HL-60 (cell line): ENCODE data around the gene BMPER.

Experiments
- DNase-seq, 2 experiments: peaks; one replicate each; pipeline ENCODE4 v3.0.0-alpha.2; 2010 to 2020; ENCODE audit warnings: low read depth in 1 of 2, low spot score in 1 of 2
- H3K27ac ChIP-seq: fragments of 250-450 bp; sonication (Bioruptor Pico); replicated peaks from 2 replicates; pipeline ENCODE4 v1.5.1; 2020; ENCODE audit warnings: mild to moderate bottlenecking, moderate library complexity
- H3K27me3 ChIP-seq: fragments of 250-450 bp; sonication (Bioruptor Pico); 2 replicates; pipeline ENCODE4 v1.5.1; 2021; ENCODE audit warnings: mild to moderate bottlenecking, moderate library complexity; ENCODE audit not compliant: insufficient read depth, poor library complexity, severe bottlenecking
- H3K4me3 ChIP-seq: replicated peaks from 2 replicates; pipeline ENCODE4 v1.5.1; 2011; ENCODE audit warnings: mild to moderate bottlenecking, control low read depth, low read length; ENCODE audit not compliant: insufficient read depth
- GABPA ChIP-seq: IDR thresholded peaks from 2 replicates; pipeline ENCODE4 v1.6.1; 2012; ENCODE audit warnings: low read depth
- POLR2AphosphoS5 ChIP-seq: IDR thresholded peaks from 2 replicates; pipeline ENCODE4 v1.6.1; 2012; ENCODE audit warnings: low read depth
- SPI1 ChIP-seq: IDR thresholded peaks from 2 replicates; pipeline ENCODE4 v1.6.1; 2012; ENCODE audit warnings: low read depth, mild to moderate bottlenecking, borderline replicate concordance
- TF ChIP-seq, protein P1 (sequence below): IDR thresholded peaks from 2 replicates; pipeline ENCODE4 v1.6.1; 2012; ENCODE audit warnings: low read depth; ENCODE audit not compliant: insufficient replicate concordance
- TF ChIP-seq, protein P2 (sequence below): IDR thresholded peaks from one replicate; pipeline ENCODE4 v1.5.1; 2011; ENCODE audit warnings: low read length, control low read depth, inconsistent platforms; ENCODE audit not compliant: insufficient read depth

BMPER gene

DNA sequence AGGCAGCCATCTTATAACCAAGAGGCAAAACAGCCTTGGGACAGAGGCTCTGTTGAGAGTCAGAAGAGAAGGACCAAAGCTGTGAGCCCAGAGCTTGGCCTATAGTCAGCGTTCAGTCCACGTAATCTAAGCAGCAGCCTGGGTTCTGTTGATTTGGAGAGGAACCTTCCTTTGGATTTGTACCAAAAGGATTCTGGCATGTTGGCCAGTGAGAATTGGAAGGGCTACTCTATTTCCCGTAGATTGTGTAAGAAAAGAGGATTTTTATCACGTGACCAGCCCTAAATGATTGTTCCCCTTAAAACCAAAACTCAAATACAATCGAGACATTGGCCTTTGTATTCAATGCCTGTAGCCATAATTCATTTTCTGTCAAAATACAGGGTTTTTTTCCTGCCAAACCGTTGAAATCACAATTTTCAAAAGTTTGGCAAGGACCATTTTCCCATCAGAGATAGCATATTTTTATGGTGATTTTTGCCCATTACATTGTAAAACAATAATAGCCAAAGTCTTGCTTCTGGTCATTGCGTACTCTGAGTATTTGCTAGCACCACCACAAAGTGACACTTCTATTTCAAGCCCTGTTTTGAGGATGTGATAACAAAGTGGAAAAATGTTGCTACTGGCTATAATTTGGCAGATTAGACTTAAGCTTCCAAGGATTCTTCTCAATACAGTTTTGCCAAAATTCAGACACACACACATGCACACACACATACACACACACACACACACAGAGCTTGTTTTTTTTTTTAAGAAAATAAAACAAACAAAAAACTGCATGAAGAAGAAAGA lies 23.1 kb upstream of the BMPER start:
- no peak for DNase-seq
- no peak overlapping the region for H3K4me3 ChIP-seq
- no peaks in the 10 kb centered on the region for H3K27me3 ChIP-seq
- H3K27ac ChIP-seq = no peak overlapping the region
- no peak for TF ChIP-seq SPI1
- TF ChIP-seq POLR2AphosphoS5 = no peak
- no peak for TF ChIP-seq GABPA
- TF ChIP-seq, protein P1, sequence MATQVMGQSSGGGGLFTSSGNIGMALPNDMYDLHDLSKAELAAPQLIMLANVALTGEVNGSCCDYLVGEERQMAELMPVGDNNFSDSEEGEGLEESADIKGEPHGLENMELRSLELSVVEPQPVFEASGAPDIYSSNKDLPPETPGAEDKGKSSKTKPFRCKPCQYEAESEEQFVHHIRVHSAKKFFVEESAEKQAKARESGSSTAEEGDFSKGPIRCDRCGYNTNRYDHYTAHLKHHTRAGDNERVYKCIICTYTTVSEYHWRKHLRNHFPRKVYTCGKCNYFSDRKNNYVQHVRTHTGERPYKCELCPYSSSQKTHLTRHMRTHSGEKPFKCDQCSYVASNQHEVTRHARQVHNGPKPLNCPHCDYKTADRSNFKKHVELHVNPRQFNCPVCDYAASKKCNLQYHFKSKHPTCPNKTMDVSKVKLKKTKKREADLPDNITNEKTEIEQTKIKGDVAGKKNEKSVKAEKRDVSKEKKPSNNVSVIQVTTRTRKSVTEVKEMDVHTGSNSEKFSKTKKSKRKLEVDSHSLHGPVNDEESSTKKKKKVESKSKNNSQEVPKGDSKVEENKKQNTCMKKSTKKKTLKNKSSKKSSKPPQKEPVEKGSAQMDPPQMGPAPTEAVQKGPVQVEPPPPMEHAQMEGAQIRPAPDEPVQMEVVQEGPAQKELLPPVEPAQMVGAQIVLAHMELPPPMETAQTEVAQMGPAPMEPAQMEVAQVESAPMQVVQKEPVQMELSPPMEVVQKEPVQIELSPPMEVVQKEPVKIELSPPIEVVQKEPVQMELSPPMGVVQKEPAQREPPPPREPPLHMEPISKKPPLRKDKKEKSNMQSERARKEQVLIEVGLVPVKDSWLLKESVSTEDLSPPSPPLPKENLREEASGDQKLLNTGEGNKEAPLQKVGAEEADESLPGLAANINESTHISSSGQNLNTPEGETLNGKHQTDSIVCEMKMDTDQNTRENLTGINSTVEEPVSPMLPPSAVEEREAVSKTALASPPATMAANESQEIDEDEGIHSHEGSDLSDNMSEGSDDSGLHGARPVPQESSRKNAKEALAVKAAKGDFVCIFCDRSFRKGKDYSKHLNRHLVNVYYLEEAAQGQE = no peak
- TF ChIP-seq, protein P2, sequence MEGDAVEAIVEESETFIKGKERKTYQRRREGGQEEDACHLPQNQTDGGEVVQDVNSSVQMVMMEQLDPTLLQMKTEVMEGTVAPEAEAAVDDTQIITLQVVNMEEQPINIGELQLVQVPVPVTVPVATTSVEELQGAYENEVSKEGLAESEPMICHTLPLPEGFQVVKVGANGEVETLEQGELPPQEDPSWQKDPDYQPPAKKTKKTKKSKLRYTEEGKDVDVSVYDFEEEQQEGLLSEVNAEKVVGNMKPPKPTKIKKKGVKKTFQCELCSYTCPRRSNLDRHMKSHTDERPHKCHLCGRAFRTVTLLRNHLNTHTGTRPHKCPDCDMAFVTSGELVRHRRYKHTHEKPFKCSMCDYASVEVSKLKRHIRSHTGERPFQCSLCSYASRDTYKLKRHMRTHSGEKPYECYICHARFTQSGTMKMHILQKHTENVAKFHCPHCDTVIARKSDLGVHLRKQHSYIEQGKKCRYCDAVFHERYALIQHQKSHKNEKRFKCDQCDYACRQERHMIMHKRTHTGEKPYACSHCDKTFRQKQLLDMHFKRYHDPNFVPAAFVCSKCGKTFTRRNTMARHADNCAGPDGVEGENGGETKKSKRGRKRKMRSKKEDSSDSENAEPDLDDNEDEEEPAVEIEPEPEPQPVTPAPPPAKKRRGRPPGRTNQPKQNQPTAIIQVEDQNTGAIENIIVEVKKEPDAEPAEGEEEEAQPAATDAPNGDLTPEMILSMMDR = no peak

DNA sequence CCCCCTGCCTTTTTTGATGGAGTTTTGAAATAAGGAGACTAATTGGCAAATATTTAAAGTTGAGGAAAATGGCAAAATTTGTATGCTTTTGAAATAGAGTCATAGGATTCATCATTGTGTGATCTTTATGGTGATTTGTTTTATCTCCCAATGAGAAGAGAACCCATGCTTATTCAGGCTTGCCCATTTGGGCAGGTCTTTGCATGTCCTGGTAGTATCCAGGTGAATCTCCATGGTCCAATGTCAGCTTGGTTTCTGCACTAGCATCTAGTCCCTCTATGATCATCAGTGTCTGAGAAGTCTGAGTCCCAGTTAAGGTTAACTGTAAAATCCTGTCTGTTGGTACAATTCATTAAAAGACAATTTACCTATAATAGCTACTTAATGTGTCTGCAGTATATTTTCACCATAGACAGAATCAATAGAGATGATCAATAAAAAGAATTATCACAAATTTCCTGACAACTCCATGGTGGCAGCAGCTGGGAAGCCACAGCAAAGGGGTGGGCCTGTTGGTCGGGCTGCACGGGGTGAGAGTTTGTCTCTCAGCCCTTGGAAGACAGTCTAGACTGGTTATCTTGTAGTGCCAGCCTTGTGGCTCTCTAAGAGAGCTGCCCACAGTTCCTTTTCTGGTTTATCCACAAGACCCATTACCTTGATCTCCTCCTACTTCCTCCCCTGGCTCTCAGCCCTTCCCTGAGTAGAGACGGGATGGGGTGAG lies 22.2 kb upstream of the BMPER start:
- H3K27me3 ChIP-seq = no peaks in the 10 kb centered on the region
- no peak overlapping the region for H3K27ac ChIP-seq
- TF ChIP-seq SPI1 (no peak), POLR2AphosphoS5 (no peak), GABPA (no peak)
- TF ChIP-seq, protein P2 = no peak
- TF ChIP-seq, protein P1 = no peak
- no peak for DNase-seq
- no peak overlapping the region for H3K4me3 ChIP-seq

DNA sequence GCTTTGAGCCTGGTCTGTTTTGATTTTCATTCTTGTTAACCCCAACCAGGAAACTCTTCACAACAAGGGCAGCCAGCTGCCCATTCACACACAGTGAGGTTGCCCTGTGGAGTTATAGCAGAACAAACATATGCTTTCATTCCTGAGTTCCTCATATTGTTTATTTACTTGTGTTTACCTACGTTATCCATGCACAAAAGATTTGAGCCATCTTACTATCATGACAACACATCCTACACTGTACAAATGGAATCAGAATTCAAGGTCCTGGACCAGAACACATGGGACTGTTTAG lies 21.7 kb upstream of the BMPER start:
- H3K27ac ChIP-seq = no peak overlapping the region
- DNase-seq = no peak
- no peaks in the 10 kb centered on the region for H3K27me3 ChIP-seq
- no peak overlapping the region for H3K4me3 ChIP-seq
- TF ChIP-seq POLR2AphosphoS5 = no peak

DNA sequence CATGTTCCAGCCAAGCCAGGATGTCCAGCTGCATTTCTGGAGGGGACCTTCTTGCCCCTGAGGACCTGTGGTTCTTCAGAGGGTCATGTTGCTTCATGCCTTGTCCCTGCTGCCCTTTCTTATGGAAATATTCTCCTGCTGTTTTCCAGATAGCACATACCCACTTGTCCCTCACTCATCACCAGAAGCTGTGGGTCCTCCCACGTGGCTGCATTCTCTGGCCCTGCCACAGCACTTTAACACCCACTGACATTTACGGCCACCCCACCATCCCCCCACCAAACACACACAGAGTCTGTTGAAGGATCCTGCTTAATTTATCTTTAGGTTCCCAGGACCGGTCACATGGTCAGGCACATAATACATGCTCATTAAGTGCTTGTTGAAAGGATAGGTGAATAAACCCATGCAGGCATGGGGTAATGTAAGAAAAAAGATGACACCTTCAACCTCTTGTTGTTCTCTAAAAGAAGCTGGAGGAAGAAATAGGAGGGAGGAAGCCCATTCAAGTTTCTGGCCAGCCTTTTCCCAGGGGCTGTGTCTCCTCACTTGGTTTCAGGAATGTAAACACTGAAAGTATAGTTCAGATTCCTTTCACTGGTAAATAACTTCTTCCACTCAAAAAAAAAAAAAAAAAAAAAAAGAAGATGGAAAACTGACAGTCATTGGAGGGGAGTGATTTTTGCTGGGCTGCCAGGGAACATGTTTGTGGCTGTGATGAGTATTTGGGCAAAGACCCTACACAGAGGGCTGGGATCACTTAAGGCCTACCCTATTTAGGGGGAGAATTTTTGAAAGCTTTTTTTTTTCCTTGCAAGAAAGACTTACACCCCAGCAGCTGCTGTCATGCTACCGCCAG lies 19.8 kb upstream of the BMPER start:
- Histone ChIP-seq H3K27me3 (no peaks in the 10 kb centered on the region), H3K27ac (no peak overlapping the region)
- no peak for DNase-seq

More for the DNA sequence above, 19.8 kb upstream of the BMPER start:
- H3K4me3 ChIP-seq = no peak overlapping the region
- TF ChIP-seq, protein P2 = no peak
- TF ChIP-seq POLR2AphosphoS5 (no peak), SPI1 (no peak), GABPA (no peak)
- TF ChIP-seq, protein P1 = no peak
